Common myeloid progenitor, CD34-positive (primary cell): ENCODE data around the gene DNAJC17.

Experiments
- CTCF ChIA-PET: fragments of 350-600 bp; sonication (Branson Sonifier 250); formaldehyde crosslinking; loops from one replicate; lab custom pipeline; 2021; ENCODE audit warnings: antibody characterized with exemption; lab: Charles Lee
- POLR2A ChIA-PET: fragments of 350-600 bp; sonication (Branson Sonifier 250); formaldehyde crosslinking; loops from one replicate; lab custom pipeline; 2021; ENCODE audit warnings: antibody characterized with exemption; lab: Charles Lee
- DNase-seq, 3 donors: peaks; one replicate each; pipeline versions ENCODE4 v3.0.0 to v3.0.0-alpha.2; 2013
- H3K27ac ChIP-seq, 2 experiments: 1 replicate in 1 of 2; 2 replicates in 1 of 2; pipeline ENCODE4 v1.7.0; 2013; ENCODE audit warnings: inconsistent platforms in 2 of 2, low read length in 2 of 2, mild to moderate bottlenecking in 2 of 2, low read depth in 1 of 2, moderate library complexity in 1 of 2; ENCODE audit not compliant: severe bottlenecking in 2 of 2, insufficient read depth in 1 of 2, poor library complexity in 1 of 2
- H3K27me3 ChIP-seq, 5 experiments: replicated peaks in 2 of 5; 1 replicate in 3 of 5; 2 replicates in 2 of 5; pipeline versions ENCODE4 v1.6.1 to v1.7.0; 2013; ENCODE audit warnings: low read length in 4 of 5, mild to moderate bottlenecking in 2 of 5, moderate library complexity in 2 of 5, inconsistent platforms in 1 of 5; ENCODE audit not compliant: insufficient read depth in 5 of 5, control insufficient read depth in 4 of 5
- H3K36me3 ChIP-seq, 4 experiments: 1 replicate in 2 of 4; 2 replicates in 2 of 4; pipeline versions ENCODE4 v1.6.1 to v1.7.0; 2013; ENCODE audit warnings: low read length in 3 of 4, control low read depth in 1 of 4, mild to moderate bottlenecking in 1 of 4; ENCODE audit not compliant: control insufficient read depth in 4 of 4, insufficient read depth in 4 of 4
- H3K4me1 ChIP-seq, 4 experiments: 1 replicate in 3 of 4; 2 replicates in 1 of 4; pipeline versions ENCODE4 v1.6.1 to v1.7.1; 2013; ENCODE audit warnings: low read length in 3 of 4, mild to moderate bottlenecking in 3 of 4, control low read depth in 1 of 4, inconsistent platforms in 1 of 4, moderate library complexity in 1 of 4; ENCODE audit not compliant: control insufficient read depth in 4 of 4, insufficient read depth in 4 of 4; ENCODE audit errors: control extremely low read depth in 1 of 4
- H3K4me3 ChIP-seq, 7 experiments: 1 replicate in 4 of 7; 2 replicates in 3 of 7; pipeline versions ENCODE4 v1.5.1 to v1.7.0; 2013; ENCODE audit warnings: mild to moderate bottlenecking in 7 of 7, low read length in 6 of 7, moderate library complexity in 6 of 7, inconsistent platforms in 2 of 7, low read depth in 2 of 7, control low read depth in 1 of 7; ENCODE audit not compliant: insufficient read depth in 4 of 7, control insufficient read depth in 1 of 7; ENCODE audit errors: extremely low read depth in 1 of 7
- H3K9me3 ChIP-seq, 5 experiments: 1 replicate in 4 of 5; 2 replicates in 1 of 5; pipeline versions ENCODE4 v1.6.1 to v1.7.1; 2013; ENCODE audit warnings: low read length in 4 of 5, mild to moderate bottlenecking in 2 of 5, inconsistent platforms in 1 of 5, low read depth in 1 of 5, moderate library complexity in 1 of 5; ENCODE audit not compliant: control insufficient read depth in 4 of 5, insufficient read depth in 2 of 5; ENCODE audit errors: control extremely low read depth in 1 of 5
- WGBS: methylation state at CpG from one replicate; pipeline ENCODE4 v1.1.5; 2013; ENCODE audit not compliant: insufficient coverage; 5-methylcytosine and 5-hydroxymethylcytosine counted together

DNAJC17 gene

DNA sequence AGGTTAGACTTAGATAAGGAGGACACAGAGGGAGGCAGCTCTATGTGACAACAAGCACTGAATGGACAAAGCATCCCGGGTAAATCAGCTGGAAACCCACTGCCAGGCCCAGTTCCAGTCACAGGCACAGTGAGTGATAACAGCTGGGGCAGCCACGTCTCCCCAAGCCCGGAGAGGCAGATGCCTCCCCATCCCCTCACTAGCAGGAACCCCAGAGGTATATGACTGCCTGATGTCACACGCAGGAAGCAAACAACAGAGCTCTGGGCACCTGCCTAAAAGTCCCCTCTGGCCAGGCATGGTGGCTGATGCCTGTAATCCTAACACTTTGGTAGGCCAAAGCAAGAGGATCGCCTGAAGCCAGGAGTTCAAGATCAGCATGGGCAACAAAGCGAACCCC is 19.3 kb downstream of the DNAJC17 start:
- WGBS: 91% methylated on average over 4 of the region's 6 CpGs
- POLR2A ChIA-PET: interaction anchor here (0.5 to 1.0 kb wide), 2 partner anchors 9 to 16 kb away, joined by 3 to 8 read pairs; no protein-coding TSS in a partner anchor
- H3K4me3 ChIP-seq: no peak overlapping the region
- H3K9me3 ChIP-seq: no peaks in the 10 kb centered on the region
- H3K4me1 ChIP-seq: peaks cover 7 to 37% (median 18%) of the 10 kb centered on the region in 4 experiments
- no peaks in the 10 kb centered on the region for H3K27me3 ChIP-seq
- DNase-seq: no peak
- peaks cover 0 to 6% (median 4%) of the 10 kb centered on the region in 4 experiments for H3K36me3 ChIP-seq
- CTCF ChIA-PET: interaction anchor here (0.6 to 15.4 kb wide), 12 partner anchors 8 to 223 kb away, joined by 3 to 204 read pairs (median 4); partner anchors contain the start of genes C15orf62, CCDC32, GCHFR and RMDN3
- H3K27ac ChIP-seq: no peak overlapping the region

DNA sequence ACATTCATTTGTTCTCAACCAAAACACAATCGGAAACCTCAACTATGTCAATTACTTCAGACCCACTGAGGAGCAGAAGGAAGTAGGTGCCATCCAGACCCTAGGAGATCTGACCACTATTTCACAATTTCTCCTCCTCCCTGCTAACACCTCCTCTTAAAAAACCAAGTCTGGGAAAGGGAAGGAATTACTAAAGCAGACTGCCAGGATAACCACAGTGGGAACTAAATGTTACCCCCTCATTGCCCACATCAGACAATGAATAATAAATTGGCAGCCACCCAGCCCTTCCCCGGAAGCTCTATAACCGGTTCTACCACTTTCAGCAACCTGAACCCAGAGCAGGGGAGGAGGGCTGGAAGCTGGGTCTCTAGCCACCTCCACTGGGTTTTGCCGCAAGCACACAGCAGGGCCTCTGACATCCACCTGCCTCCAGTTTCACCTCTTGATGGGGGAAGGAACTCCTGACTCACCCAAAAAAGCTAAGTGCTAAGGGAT is 19.9 kb downstream of the DNAJC17 start:
- 0% methylated on average over 4 of the region's 4 CpGs for WGBS
- CTCF ChIA-PET: interaction anchor here (0.6 to 15.4 kb wide), 12 partner anchors 8 to 223 kb away, joined by 3 to 204 read pairs (median 4); partner anchors contain the start of genes C15orf62, CCDC32, GCHFR and RMDN3
- POLR2A ChIA-PET: interaction anchor here (1.0 kb wide), 1 partner anchor 9 kb away, joined by 3 read pairs; no protein-coding TSS in a partner anchor
- Histone ChIP-seq H3K27ac (no peak overlapping the region), H3K36me3 (peaks cover 0 to 6% (median 4%) of the 10 kb centered on the region in 4 experiments), H3K9me3 (no peaks in the 10 kb centered on the region), H3K4me1 (peaks cover 7 to 37% (median 18%) of the 10 kb centered on the region in 4 experiments), H3K4me3 (no peak overlapping the region), H3K27me3 (no peaks in the 10 kb centered on the region)
- DNase-seq: peak in 2 of 3 donors; percentile 49 to 50

DNA sequence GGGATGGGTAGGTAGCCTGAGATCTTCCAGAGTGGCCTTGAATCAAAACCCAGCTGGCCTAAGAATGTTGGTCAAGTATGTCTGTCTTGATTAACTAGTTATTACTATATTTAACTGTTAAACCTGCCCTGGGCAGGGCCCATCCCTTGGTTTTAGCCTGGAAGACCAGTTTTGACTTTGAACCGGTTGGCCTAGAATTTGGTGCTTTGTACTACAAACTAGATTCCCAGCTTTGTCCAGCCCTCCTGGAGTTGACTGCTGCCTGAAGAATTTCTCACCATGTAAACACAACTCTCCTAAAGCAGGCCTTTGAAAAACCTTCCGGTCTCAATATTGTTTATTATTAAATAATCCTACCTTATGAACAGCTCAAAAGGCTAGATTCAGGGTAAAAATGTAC is 21.5 kb downstream of the DNAJC17 start:
- Histone ChIP-seq H3K27ac (no peak overlapping the region), H3K9me3 (no peaks in the 10 kb centered on the region), H3K4me3 (no peak overlapping the region), H3K36me3 (peaks cover 0 to 2% (median under 1%) of the 10 kb centered on the region in 4 experiments), H3K27me3 (no peaks in the 10 kb centered on the region), H3K4me1 (peaks cover 7 to 37% (median 18%) of the 10 kb centered on the region in 4 experiments)
- POLR2A ChIA-PET: interaction anchor here (0.6 kb wide), 1 partner anchor 50 kb away, joined by 3 read pairs; no protein-coding TSS in a partner anchor
- CTCF ChIA-PET: interaction anchor here (1.0 to 15.4 kb wide), 12 partner anchors 11 to 109 kb away, joined by 3 to 204 read pairs (median 9); partner anchors contain the start of genes C15orf62, GCHFR, RMDN3 and VPS18
- no peak for DNase-seq
- WGBS: 100% methylated on average over 1 of the region's 2 CpGs

DNA sequence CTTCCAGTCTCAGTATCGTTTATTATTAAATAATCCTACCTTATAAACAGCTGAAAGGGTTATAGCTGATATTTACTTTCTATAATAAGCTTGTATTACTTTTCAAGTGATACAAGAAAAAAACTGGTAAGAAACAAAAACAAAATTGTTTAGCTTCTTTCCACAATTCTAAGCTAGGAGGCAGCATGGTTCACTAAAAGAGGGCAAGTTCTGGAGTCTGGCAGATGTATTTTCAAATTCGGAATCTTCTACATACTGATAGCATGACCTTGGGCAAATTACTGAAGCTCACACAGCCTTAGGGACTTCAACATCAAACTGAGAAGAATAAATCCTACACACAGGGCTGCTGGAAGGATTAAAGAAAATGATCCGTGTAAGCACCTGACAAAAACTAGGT is 22.1 kb downstream of the DNAJC17 start:
- Histone ChIP-seq H3K4me1 (peaks cover 7 to 37% (median 18%) of the 10 kb centered on the region in 4 experiments), H3K36me3 (peaks cover 0 to 2% (median 0%) of the 10 kb centered on the region in 4 experiments), H3K27ac (no peak overlapping the region), H3K27me3 (no peaks in the 10 kb centered on the region), H3K9me3 (no peaks in the 10 kb centered on the region), H3K4me3 (no peak overlapping the region)
- DNase-seq: no peak
- WGBS: 85% methylated on average over 2 of the region's 3 CpGs
- ChIA-PET POLR2A (no interaction called here), CTCF (interaction anchor here (0.6 to 15.4 kb wide), 13 partner anchors 9 to 109 kb away, joined by 3 to 204 read pairs (median 4); partner anchors contain the start of genes C15orf62, DNAJC17, GCHFR and RMDN3)

DNA sequence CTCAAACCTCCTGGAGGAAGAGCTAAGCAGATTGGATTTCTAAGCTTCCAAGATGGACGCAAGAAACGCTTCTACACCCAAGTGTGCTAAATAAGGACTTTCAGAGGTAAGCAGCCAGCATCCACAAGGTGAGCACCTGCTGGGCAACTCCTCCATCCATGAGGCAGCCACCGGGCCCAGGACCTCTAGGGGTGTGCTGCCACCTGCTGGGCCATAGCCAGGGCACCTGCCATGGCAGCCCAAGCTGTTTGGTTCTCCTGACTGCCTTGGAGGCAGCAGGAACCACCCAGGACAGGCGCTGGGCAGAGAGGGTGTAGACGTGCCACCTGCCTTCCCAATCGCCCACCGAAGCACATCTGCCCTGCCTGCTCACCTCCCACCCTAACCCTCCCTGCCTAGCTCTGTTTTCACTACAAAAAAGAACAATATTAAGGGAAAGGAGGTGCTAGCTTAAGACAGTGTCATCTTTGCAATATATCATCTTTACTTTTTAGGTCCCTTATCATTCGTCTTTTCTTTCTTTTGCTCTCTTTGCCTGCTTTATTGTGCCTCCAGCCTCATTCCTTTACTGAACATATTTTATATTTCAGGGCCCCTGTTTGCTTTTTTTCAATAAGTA is 24.6 kb downstream of the DNAJC17 start:
- WGBS: 50% methylated on average over 8 of the region's 8 CpGs

DNA sequence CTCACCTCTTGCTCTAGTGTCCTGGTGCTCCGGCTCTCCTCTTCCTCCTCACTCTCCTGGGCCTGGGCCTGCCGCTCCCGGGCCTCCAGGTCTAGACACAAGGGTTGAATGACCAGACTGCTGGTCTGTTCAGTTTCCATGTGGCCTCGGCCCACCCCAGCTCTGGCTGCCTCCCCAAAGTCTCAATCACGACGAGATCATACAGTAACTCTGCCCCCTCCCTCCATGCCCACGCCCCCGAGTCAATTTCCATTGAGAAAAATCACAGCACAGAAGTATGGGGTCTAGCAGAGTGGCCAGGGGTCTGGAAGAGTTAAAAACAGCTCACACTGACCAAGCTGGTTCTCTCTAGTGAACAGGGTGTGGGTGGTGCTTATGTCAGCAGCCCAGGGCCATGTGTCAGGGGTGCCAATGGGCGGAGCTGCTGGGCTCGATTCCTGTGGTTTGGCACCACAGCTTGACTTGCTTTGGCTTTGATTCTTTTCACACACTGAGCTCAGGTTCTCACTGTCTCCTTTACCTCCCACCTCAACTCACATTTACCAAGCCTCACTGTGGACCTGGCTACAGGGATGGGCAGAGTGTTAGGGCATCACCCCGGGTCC is 30.6 kb downstream of the DNAJC17 start:
- no peak for DNase-seq
- peaks cover 9 to 70% (median 54%) of the 10 kb centered on the region in 4 experiments for H3K36me3 ChIP-seq
- WGBS: 93% methylated on average over 11 of the region's 11 CpGs
- no peaks in the 10 kb centered on the region for H3K27me3 ChIP-seq
- no peak overlapping the region for H3K4me3 ChIP-seq
- H3K9me3 ChIP-seq: no peaks in the 10 kb centered on the region
- no peaks in the 10 kb centered on the region for H3K4me1 ChIP-seq
- no peak overlapping the region for H3K27ac ChIP-seq
- ChIA-PET CTCF (interaction anchor here (0.8 to 15.4 kb wide), 7 partner anchors 8 to 107 kb away, joined by 3 to 204 read pairs (median 3); partner anchors contain the start of genes GCHFR and RMDN3), POLR2A (no interaction called here)

More for the DNA sequence above, 24.6 kb downstream of the DNAJC17 start:
- Histone ChIP-seq H3K4me3 (no peak overlapping the region), H3K27me3 (no peaks in the 10 kb centered on the region), H3K4me1 (peaks cover 7 to 18% (median 11%) of the 10 kb centered on the region in 4 experiments), H3K9me3 (no peaks in the 10 kb centered on the region), H3K36me3 (peaks cover 0 to 20% (median 15%) of the 10 kb centered on the region in 4 experiments), H3K27ac (no peak overlapping the region)
- POLR2A ChIA-PET: no interaction called here
- CTCF ChIA-PET: interaction anchor here (0.6 to 15.4 kb wide), 26 partner anchors 10 to 193 kb away, joined by 3 to 204 read pairs (median 6); partner anchors contain the start of genes C15orf62, GCHFR, RAD51 and RMDN3
- peak; percentile 65 to 81 (median 79) for DNase-seq
